Skeletal muscle satellite cell (primary cell): Measurements from ENCODE around the gene TBC1D5.

ENCODE experiments used
- H3K27me3 ChIP-seq: 2 replicates; pipeline ENCODE4 v1.7.0; 2013; ENCODE audit warnings: low read length; ENCODE audit not compliant: control insufficient read depth, insufficient read depth
- H3K36me3 ChIP-seq: 2 replicates; pipeline ENCODE4 v1.7.0; 2013; ENCODE audit warnings: mild to moderate bottlenecking, control low read depth, low read length; ENCODE audit not compliant: insufficient read depth
- H3K4me1 ChIP-seq: 2 replicates; pipeline ENCODE4 v1.7.0; 2013; ENCODE audit warnings: low read length; ENCODE audit not compliant: control insufficient read depth, insufficient read depth
- H3K4me2 ChIP-seq: 2 replicates; pipeline ENCODE4 v1.7.0; 2013; ENCODE audit warnings: mild to moderate bottlenecking, low read length
- H3K4me3 ChIP-seq: 2 replicates; pipeline ENCODE4 v1.7.0; 2013; ENCODE audit warnings: low read length
- H3K9ac ChIP-seq: 2 replicates; pipeline ENCODE4 v1.7.0; 2013; ENCODE audit warnings: mild to moderate bottlenecking, low read depth, low read length, moderate library complexity
- H3K9me3 ChIP-seq: replicated peaks from 2 replicates; pipeline ENCODE4 v1.7.0; 2013; ENCODE audit warnings: mild to moderate bottlenecking, control low read depth, low read length

The TBC1D5 gene

GRCh38 chr3:17179381-17180205, 562.8 kb downstream of the TBC1D5 start:
- Histone ChIP-seq H3K4me3 (no peak overlapping the region), H3K9me3 (no peaks in the 10 kb centered on the region), H3K9ac (no peak overlapping the region), H3K4me1 (peaks cover 31% of the 10 kb centered on the region), H3K36me3 (no peaks in the 10 kb centered on the region), H3K4me2 (no peak overlapping the region), H3K27me3 (no peaks in the 10 kb centered on the region)

DNA sequence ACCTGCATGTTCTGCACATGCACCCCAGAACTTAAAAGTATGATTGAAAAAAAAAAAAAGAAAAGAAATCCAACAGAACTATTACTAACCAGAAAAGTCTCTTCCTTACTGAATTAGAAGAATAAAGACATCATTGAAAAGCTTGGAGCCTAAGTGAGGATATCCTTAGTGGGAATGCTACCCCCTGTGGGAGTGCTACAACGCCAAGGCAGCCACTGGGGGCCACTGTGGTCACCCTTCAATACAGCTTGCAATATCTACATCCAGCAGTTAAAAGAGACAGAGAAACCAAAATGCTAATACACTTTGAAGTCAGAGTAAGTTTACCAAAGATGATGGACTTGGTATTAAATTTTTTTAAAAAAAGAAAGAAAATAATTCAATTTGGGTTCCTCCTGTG, 565.7 kb downstream of the TBC1D5 start:
- peaks cover 24% of the 10 kb centered on the region for H3K4me1 ChIP-seq
- H3K9me3 ChIP-seq, result no peaks in the 10 kb centered on the region
- H3K9ac ChIP-seq, result no peak overlapping the region
- H3K4me2 ChIP-seq, result no peak overlapping the region
- H3K27me3 ChIP-seq, result no peaks in the 10 kb centered on the region
- H3K36me3 ChIP-seq, result no peaks in the 10 kb centered on the region
- no peak overlapping the region for H3K4me3 ChIP-seq

GRCh38 chr3:17175187-17175807, 567.1 kb downstream of the TBC1D5 start:
- Histone ChIP-seq H3K4me2 (peak overlapping the region; percentile 14), H3K4me1 (peaks cover 24% of the 10 kb centered on the region), H3K36me3 (no peaks in the 10 kb centered on the region), H3K27me3 (no peaks in the 10 kb centered on the region), H3K9ac (no peak overlapping the region), H3K4me3 (no peak overlapping the region), H3K9me3 (no peaks in the 10 kb centered on the region)

DNA sequence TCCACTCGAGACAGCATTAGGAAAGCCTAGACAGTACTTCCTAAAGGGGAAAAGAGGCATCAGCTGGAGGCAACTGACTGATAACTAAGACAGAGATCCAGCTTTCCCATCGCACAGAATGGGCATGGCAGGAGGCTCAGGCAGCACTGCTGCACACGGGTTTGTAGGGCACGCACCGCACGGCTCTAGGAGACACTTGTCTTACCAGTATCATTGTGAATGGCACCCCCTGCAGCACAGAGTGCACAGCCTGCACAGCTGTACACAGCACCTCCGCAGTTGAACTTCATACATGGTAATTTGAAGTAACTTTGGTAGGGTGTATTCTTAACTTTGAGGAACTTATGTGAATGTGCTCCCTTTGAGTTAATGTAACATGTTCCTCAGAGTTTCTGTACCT, 576.1 kb downstream of the TBC1D5 start:
- peaks cover 15% of the 10 kb centered on the region for H3K36me3 ChIP-seq
- H3K4me3 ChIP-seq, result no peak overlapping the region
- H3K9me3 ChIP-seq, result no peaks in the 10 kb centered on the region
- H3K4me2 ChIP-seq, result no peak overlapping the region
- H3K27me3 ChIP-seq, result no peaks in the 10 kb centered on the region
- H3K4me1 ChIP-seq, result no peaks in the 10 kb centered on the region
- H3K9ac ChIP-seq, result no peak overlapping the region

- Histone ChIP-seq H3K4me1 (peaks cover 17% of the 10 kb centered on the region), H3K9ac (no peak overlapping the region), H3K4me2 (no peak overlapping the region), H3K4me3 (no peak overlapping the region), H3K27me3 (no peaks in the 10 kb centered on the region), H3K36me3 (peaks cover 12% of the 10 kb centered on the region), H3K9me3 (no peaks in the 10 kb centered on the region)
Measured at GRCh38 chr3:17162116-17162515, 580.3 kb downstream of the TBC1D5 start.

- no peak overlapping the region for H3K4me3 ChIP-seq
- no peaks in the 10 kb centered on the region for H3K27me3 ChIP-seq
- H3K4me1 ChIP-seq, result peaks cover 18% of the 10 kb centered on the region
- no peaks in the 10 kb centered on the region for H3K9me3 ChIP-seq
- no peak overlapping the region for H3K4me2 ChIP-seq
- no peaks in the 10 kb centered on the region for H3K36me3 ChIP-seq
- no peak overlapping the region for H3K9ac ChIP-seq
Measured at GRCh38 chr3:17160597-17160996, 581.8 kb downstream of the TBC1D5 start.

DNA sequence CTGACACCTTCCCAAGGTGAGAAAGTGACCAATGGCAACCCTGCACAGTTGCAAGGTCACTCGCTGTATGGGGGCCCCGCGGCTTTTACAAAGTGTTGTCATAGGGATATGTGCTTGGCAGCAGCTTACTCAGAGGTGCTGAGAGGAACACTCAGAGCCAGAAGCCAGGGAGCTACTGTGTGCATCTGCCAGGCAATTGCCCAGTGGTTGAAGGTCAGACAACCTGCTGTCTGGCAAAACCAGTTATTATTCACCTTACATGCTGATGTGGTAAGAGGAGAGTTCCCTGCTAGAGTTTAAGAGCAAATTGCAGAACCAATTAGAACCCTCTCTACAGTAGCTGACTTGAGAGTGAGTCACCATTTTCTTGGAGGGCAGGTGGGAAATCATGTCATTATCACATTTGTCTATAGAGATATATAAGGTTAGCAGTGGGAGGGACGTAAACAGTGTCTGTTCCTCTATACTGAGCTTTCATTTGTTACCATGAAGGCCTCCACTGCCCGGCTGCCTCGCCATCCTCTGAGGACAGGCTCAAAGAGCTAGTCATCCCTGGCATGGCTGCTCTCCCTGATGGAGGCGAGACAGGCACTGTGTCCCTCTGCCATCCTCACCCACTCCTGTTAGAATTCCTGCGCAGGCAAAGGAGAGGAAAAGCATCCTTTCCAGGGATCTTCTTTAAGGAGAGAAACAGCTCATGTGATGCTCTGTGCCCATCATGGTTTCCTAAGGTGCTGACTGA, 583.3 kb downstream of the TBC1D5 start:
- H3K9ac ChIP-seq, result no peak overlapping the region
- H3K9me3 ChIP-seq, result no peaks in the 10 kb centered on the region
- no peaks in the 10 kb centered on the region for H3K27me3 ChIP-seq
- H3K4me1 ChIP-seq, result peaks cover 18% of the 10 kb centered on the region
- H3K36me3 ChIP-seq, result peaks cover 4% of the 10 kb centered on the region
- no peak overlapping the region for H3K4me2 ChIP-seq
- no peak overlapping the region for H3K4me3 ChIP-seq

GRCh38 chr3:17157713-17158112, 584.7 kb downstream of the TBC1D5 start:
- Histone ChIP-seq H3K36me3 (peaks cover 10% of the 10 kb centered on the region), H3K9me3 (no peaks in the 10 kb centered on the region), H3K4me3 (no peak overlapping the region), H3K27me3 (no peaks in the 10 kb centered on the region), H3K4me2 (peak overlapping the region; percentile 16), H3K9ac (no peak overlapping the region), H3K4me1 (peaks cover 18% of the 10 kb centered on the region)

DNA sequence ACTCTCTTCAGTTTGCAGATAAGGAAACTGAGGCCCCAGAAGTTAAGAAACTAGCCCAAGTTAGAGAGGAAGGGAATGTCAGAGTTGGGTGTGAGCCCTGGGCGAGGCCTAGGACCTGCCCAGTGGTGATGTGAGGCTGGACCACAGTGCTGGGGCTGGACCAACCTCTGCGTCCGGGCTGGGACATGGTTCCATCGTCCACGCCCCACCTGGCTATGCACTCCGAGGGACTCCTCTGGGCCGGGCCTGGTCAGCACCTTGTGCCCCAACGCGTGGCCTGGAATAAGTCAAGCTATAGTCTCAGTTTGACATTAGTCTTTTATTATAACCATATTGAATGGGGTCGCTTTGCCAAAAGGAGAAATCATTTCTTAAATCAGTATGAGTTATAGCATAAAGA, 585.6 kb downstream of the TBC1D5 start:
- Histone ChIP-seq H3K36me3 (peaks cover 10% of the 10 kb centered on the region), H3K4me1 (peaks cover 18% of the 10 kb centered on the region), H3K27me3 (no peaks in the 10 kb centered on the region), H3K9me3 (no peaks in the 10 kb centered on the region), H3K9ac (no peak overlapping the region), H3K4me3 (no peak overlapping the region), H3K4me2 (no peak overlapping the region)

DNA sequence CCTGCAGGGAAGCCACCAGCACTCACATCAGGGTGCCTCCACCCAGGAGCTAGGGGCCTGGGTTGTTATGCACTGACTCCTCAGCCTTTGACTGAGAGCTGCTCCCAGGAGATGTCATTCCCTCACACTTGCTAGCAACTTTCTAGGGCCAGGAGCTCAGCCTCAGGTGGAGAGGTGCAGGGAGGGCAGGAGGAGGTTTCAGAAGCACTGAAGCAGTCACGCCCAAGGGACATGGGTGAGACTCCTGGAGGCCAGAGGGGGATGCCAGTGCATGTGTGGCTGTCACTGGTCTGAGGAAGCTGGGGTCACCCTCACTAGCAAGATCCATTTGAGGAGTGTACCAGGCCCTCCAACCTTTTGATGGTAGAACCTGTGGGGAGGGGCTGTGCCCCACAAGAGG, 586.5 kb downstream of the TBC1D5 start:
- Histone ChIP-seq H3K9ac (no peak overlapping the region), H3K27me3 (no peaks in the 10 kb centered on the region), H3K4me2 (no peak overlapping the region), H3K4me3 (no peak overlapping the region), H3K36me3 (peaks cover 10% of the 10 kb centered on the region), H3K9me3 (no peaks in the 10 kb centered on the region), H3K4me1 (peaks cover 18% of the 10 kb centered on the region)

DNA sequence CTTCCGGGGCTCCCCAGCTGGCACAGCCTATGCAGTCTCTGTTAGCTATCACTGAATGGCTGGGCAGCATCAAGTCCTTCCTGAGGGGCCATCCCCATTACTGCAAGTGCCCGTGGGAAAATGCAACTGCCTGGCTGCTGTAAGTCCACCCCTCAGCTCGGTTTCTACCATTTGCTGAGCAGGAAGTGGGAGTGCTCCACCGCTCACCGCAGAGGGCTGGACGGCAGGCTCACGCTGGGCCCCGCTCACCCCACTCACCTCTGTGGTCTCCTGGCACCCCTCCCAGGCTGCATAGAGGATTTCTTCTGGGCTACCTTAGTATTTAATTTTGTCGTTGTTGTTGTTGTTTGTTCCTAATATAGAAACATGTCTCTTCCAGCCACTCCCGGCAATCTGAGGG, 587.5 kb downstream of the TBC1D5 start:
- H3K36me3 ChIP-seq, result peaks cover 10% of the 10 kb centered on the region
- H3K27me3 ChIP-seq, result no peaks in the 10 kb centered on the region

More for the DNA sequence above, 587.5 kb downstream of the TBC1D5 start:
- Histone ChIP-seq H3K4me1 (peaks cover 18% of the 10 kb centered on the region), H3K4me3 (no peak overlapping the region), H3K9ac (no peak overlapping the region), H3K4me2 (no peak overlapping the region), H3K9me3 (no peaks in the 10 kb centered on the region)
